ENCODE results near the gene GNPTAB.

Gene GNPTAB

GRCh38 chr12:101802486-101802885 lies 28.3 kb downstream of the GNPTAB start:
- TF ChIP-seq CTCF (IDR thresholded peaks at IDR 0.05): no peak
- no peaks in the 10 kb centered on the region for H3K4me1 Mint-ChIP-seq
- H3K4me3 Mint-ChIP-seq: no peak overlapping the region
- no peaks in the 10 kb centered on the region for H3K27me3 Mint-ChIP-seq (ENCODE audit: low read depth, poor library complexity)
- H3K36me3 Mint-ChIP-seq (ENCODE audit: low read depth): no peaks in the 10 kb centered on the region
- no peak for DNase-seq
- no peaks in the 10 kb centered on the region for H3K9me3 Mint-ChIP-seq
- H3K27ac Mint-ChIP-seq: no peak overlapping the region

GRCh38 chr12:101799774-101800173 lies 31.0 kb downstream of the GNPTAB start:
- Mint-ChIP-seq H3K4me1 (no peaks in the 10 kb centered on the region), H3K36me3 (ENCODE audit: low read depth) (no peaks in the 10 kb centered on the region), H3K9me3 (no peaks in the 10 kb centered on the region)

GRCh38 chr12:101795786-101796185 lies 35.0 kb downstream of the GNPTAB start:
- no peak overlapping the region for H3K27ac Mint-ChIP-seq

More at GRCh38 chr12:101799774-101800173, 31.0 kb downstream of the GNPTAB start:
- Mint-ChIP-seq H3K27ac (no peak overlapping the region), H3K27me3 (ENCODE audit: low read depth, poor library complexity) (no peaks in the 10 kb centered on the region), H3K4me3 (no peak overlapping the region)
- no peak for TF ChIP-seq CTCF (IDR thresholded peaks at IDR 0.05)
- DNase-seq: no peak

GRCh38 chr12:101795013-101795412 lies 35.7 kb downstream of the GNPTAB start:
- Mint-ChIP-seq H3K36me3 (ENCODE audit: low read depth) (no peaks in the 10 kb centered on the region), H3K27me3 (ENCODE audit: low read depth, poor library complexity) (no peaks in the 10 kb centered on the region), H3K4me3 (no peak overlapping the region), H3K4me1 (no peaks in the 10 kb centered on the region), H3K9me3 (no peaks in the 10 kb centered on the region), H3K27ac (no peak overlapping the region)
- TF ChIP-seq CTCF (IDR thresholded peaks at IDR 0.05): no peak
- no peak for DNase-seq

More at GRCh38 chr12:101795786-101796185, 35.0 kb downstream of the GNPTAB start:
- Mint-ChIP-seq H3K36me3 (ENCODE audit: low read depth) (no peaks in the 10 kb centered on the region), H3K27me3 (ENCODE audit: low read depth, poor library complexity) (no peaks in the 10 kb centered on the region), H3K4me1 (no peaks in the 10 kb centered on the region), H3K9me3 (no peaks in the 10 kb centered on the region), H3K4me3 (no peak overlapping the region)
- no peak for TF ChIP-seq CTCF (IDR thresholded peaks at IDR 0.05)
- DNase-seq: no peak

GRCh38 chr12:101794574-101794973 lies 36.2 kb downstream of the GNPTAB start:
- no peaks in the 10 kb centered on the region for H3K4me1 Mint-ChIP-seq
- TF ChIP-seq CTCF (IDR thresholded peaks at IDR 0.05): no peak

GRCh38 chr12:101793401-101793800 lies 37.4 kb downstream of the GNPTAB start:
- H3K27me3 Mint-ChIP-seq (ENCODE audit: low read depth, poor library complexity): no peaks in the 10 kb centered on the region
- DNase-seq: no peak
- H3K4me3 Mint-ChIP-seq: no peak overlapping the region
- no peaks in the 10 kb centered on the region for H3K9me3 Mint-ChIP-seq
- no peaks in the 10 kb centered on the region for H3K36me3 Mint-ChIP-seq (ENCODE audit: low read depth)
- no peak overlapping the region for H3K27ac Mint-ChIP-seq
- TF ChIP-seq CTCF (IDR thresholded peaks at IDR 0.05): no peak
- H3K4me1 Mint-ChIP-seq: no peaks in the 10 kb centered on the region

More at GRCh38 chr12:101794574-101794973, 36.2 kb downstream of the GNPTAB start:
- Mint-ChIP-seq H3K36me3 (ENCODE audit: low read depth) (no peaks in the 10 kb centered on the region), H3K4me3 (no peak overlapping the region), H3K27ac (no peak overlapping the region), H3K27me3 (ENCODE audit: low read depth, poor library complexity) (no peaks in the 10 kb centered on the region), H3K9me3 (no peaks in the 10 kb centered on the region)
- no peak for DNase-seq

All from nephron progenitor cell (in vitro differentiated cells).